ENCODE results near the gene DCDC2C.

Gene DCDC2C

GRCh38 chr2:3725458-3726250, 22.3 kb downstream of the DCDC2C start:
- no peak overlapping the region for H3K4me3 ChIP-seq (ENCODE audit: low read depth, low read length)
- TF ChIP-seq CTCF (IDR thresholded peaks at IDR 0.05; ENCODE audit: low read depth, low read length), result no peak
- in situ Hi-C loops (cut with HindIII; ENCODE audit: low sequenced_read_pairs), result no loop called here
- no peak for DNase-seq (ENCODE audit: low read depth, low spot score)

- H3K4me3 ChIP-seq (ENCODE audit: low read depth, low read length), result no peak overlapping the region
- TF ChIP-seq CTCF (IDR thresholded peaks at IDR 0.05; ENCODE audit: low read depth, low read length), result no peak
- DNase-seq (ENCODE audit: low read depth, low spot score), result no peak
- in situ Hi-C loops (cut with HindIII; ENCODE audit: low sequenced_read_pairs), result no loop called here
These were observed 23.1 kb downstream of the DCDC2C start for GRCh38 chr2:3726511-3726910.

GRCh38 chr2:3727397-3728045, 24.1 kb downstream of the DCDC2C start:
- H3K4me3 ChIP-seq (ENCODE audit: low read depth, low read length), result no peak overlapping the region
- no peak for TF ChIP-seq CTCF (IDR thresholded peaks at IDR 0.05; ENCODE audit: low read depth, low read length)
- DNase-seq (ENCODE audit: low read depth, low spot score), result no peak
- in situ Hi-C loops (cut with HindIII; ENCODE audit: low sequenced_read_pairs), result no loop called here

GRCh38 chr2:3728104-3729054, 25.0 kb downstream of the DCDC2C start:
- TF ChIP-seq CTCF (IDR thresholded peaks at IDR 0.05; ENCODE audit: low read depth, low read length), result peak; percentile 49
- in situ Hi-C loops (cut with HindIII; ENCODE audit: low sequenced_read_pairs), result no loop called here
- H3K4me3 ChIP-seq (ENCODE audit: low read depth, low read length), result no peak overlapping the region
- peak; percentile 67 for DNase-seq (ENCODE audit: low read depth, low spot score)

GRCh38 chr2:3729055-3729448, 25.7 kb downstream of the DCDC2C start:
- no peak for DNase-seq (ENCODE audit: low read depth, low spot score)
- no peak for TF ChIP-seq CTCF (IDR thresholded peaks at IDR 0.05; ENCODE audit: low read depth, low read length)
- H3K4me3 ChIP-seq (ENCODE audit: low read depth, low read length), result no peak overlapping the region
- in situ Hi-C loops (cut with HindIII; ENCODE audit: low sequenced_read_pairs), result no loop called here

GRCh38 chr2:3729786-3730185, 26.4 kb downstream of the DCDC2C start:
- no peak for TF ChIP-seq CTCF (IDR thresholded peaks at IDR 0.05; ENCODE audit: low read depth, low read length)
- no peak for DNase-seq (ENCODE audit: low read depth, low spot score)
- in situ Hi-C loops (cut with HindIII; ENCODE audit: low sequenced_read_pairs), result no loop called here
- no peak overlapping the region for H3K4me3 ChIP-seq (ENCODE audit: low read depth, low read length)

Measured in astrocyte of the spinal cord (primary cell).